Psoas muscle (tissue), 8 donors: ENCODE measurements around the gene NGB. TPM values are rescaled to one million over a fixed set of nuclear protein-coding genes. Genes with fewer than 3 reads are reported as not detected.

Experiments used
- ATAC-seq, 4 donors: fragments of 200-7000 bp; cut with Tn5 transposase; one replicate each; pipeline ENCODE4 v1.9.1; 2020; ENCODE audit warnings: moderate library complexity in 3 of 4, mild to moderate bottlenecking in 2 of 4
- DNase-seq, 2 donors: peaks; one replicate each; pipeline ENCODE4 v3.0.0-alpha.2; 2020
- H3K27ac ChIP-seq: fragments of 200-600 bp; one replicate; pipeline ENCODE4 v1.8.0; 2022
- H3K27me3 ChIP-seq, 3 donors: fragments of 200-600 bp in 1 of 3; one replicate each; pipeline versions ENCODE4 v1.6.1 to v1.8.0; 2013 to 2022; ENCODE audit warnings: low read length in 2 of 3, mild to moderate bottlenecking in 2 of 3, moderate library complexity in 1 of 3; ENCODE audit not compliant: insufficient read depth in 3 of 3
- H3K36me3 ChIP-seq, 2 donors: fragments of 200-600 bp in 1 of 2; one replicate each; pipeline versions ENCODE4 v1.6.1 to v1.8.0; 2013 to 2022; ENCODE audit warnings: low read depth in 1 of 2, mild to moderate bottlenecking in 1 of 2, moderate library complexity in 1 of 2; ENCODE audit not compliant: insufficient read depth in 1 of 2
- H3K4me1 ChIP-seq: fragments of 200-600 bp; one replicate; pipeline ENCODE4 v1.8.0; 2022
- H3K4me3 ChIP-seq: fragments of 200-600 bp; one replicate; pipeline ENCODE4 v1.8.0; 2022; ENCODE audit warnings: mild to moderate bottlenecking
- H3K9me3 ChIP-seq: fragments of 200-600 bp; one replicate; pipeline ENCODE4 v1.8.0; 2022
- CTCF ChIP-seq: fragments of 200-600 bp; IDR thresholded peaks from one replicate; pipeline ENCODE4 v1.8.0; 2022; ENCODE audit warnings: antibody characterized with exemption
- WGBS, 3 donors: extraction: QIAGEN DNeasy Blood & Tissue Kit; methylation state at CpG; one replicate each; pipeline versions ENCODE4 v1.1.6 to v1.1.7; 2013; 5-methylcytosine and 5-hydroxymethylcytosine counted together
- intact Hi-C, 2 donors: fragments of 100-400 bp; cut with DNase I; formaldehyde crosslinking; loops; one replicate each; pipeline versions ENCODE4 v1.11.0 to v1.14.2; 2022
- polyA plus RNA-seq, 3 donors: library from polyadenylated mRNA; stranded (reverse); fragments of 200-250 nt; gene quantifications; one replicate each; pipeline ENCODE4 v1.2.3, GENCODE V29; 2013
- total RNA-seq, 4 donors: library from RNA; stranded (reverse); fragmentation: NEBNext Ultra II Directional in 2 of 4; extraction: Animal tissue kit (Norgen Biotek cat#: 25700) in 2 of 4; gene quantifications; one replicate each; pipeline versions ENCODE4 v1.2.1 to v1.2.4, GENCODE V29; 2021 to 2023
- donor health status: healthy with polysubstance abuse.
- donor health status: DM: no; HTN: no; CAD: no; lungs with moderate emphysema.
- donor health status: Bipolar disorder and iron deficiency.
- donor health status: healthy.
- donor health status: DM: yes; HTN: yes; CAD: no.
- donor health status: DM: no; HTN: no; CAD: no.
- donor health status: DM: no; HTN: no; CAD: no.
- donor health status: DM: yes; HTN: yes; CAD: no.

Gene NGB
- total and polyA plus RNA-seq, 7 donors = 0.01 TPM; not detected in 6

- ATAC-seq (no peak), DNase-seq (no peak)
- Histone ChIP-seq H3K27ac (no peak overlapping the region), H3K4me3 (peak overlapping the region; percentile 11), H3K4me1 (peaks cover 6% of the 10 kb centered on the region), H3K36me3 (no peaks in the 10 kb centered on the region), H3K9me3 (no peaks in the 10 kb centered on the region), H3K27me3 (peaks cover 0 to 46% (median 20%) of the 10 kb centered on the region in 3 donors)
- intact Hi-C loops = no loop called here
- no peak for TF ChIP-seq CTCF
- 3 to 4% (median 3%) methylated on average over 38 to 84 of the region's 84 CpGs for WGBS, 3 donors
These were observed 469 bp downstream of the NGB start for GRCh38 chr14:77270361-77271112.

DNA sequence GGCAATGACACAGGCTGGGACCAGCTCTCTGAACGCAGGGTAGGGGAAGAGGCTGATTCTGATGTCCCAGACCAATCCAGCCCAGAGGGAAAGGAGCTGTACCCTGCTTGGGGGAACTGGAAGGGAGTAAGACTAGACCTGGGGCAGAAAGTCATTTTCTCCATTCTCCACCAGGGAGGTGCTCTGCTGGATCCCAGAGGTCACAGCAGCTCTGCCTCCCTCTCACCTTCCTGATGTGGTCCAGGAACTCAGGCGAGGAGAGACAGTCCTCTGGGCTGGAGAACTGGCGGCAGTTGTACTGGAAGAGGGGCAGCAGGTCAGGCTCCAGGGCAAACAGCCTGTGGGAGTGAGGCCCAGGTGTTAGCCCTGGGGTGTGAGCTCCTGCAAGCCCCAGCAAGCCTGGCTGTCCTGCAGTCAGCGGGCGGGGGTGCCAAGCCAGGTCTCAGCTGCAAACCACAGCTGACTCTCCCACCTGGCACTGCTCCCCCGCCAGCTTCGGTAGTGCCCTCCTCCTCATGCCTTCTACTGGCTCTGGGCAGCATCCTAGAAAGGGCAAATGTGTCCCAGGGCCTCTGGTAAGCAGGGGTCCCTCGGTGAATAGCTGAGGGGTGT lies 1.9 kb downstream of the NGB start:
- Histone ChIP-seq H3K27me3 (peaks cover 0 to 46% (median 20%) of the 10 kb centered on the region in 3 donors), H3K4me1 (peaks cover 6% of the 10 kb centered on the region), H3K36me3 (no peaks in the 10 kb centered on the region), H3K4me3 (no peak overlapping the region), H3K9me3 (no peaks in the 10 kb centered on the region), H3K27ac (no peak overlapping the region)
- no peak for TF ChIP-seq CTCF
- ATAC-seq = peak in 1 of 4 donors; percentile 42
- intact Hi-C loops = no loop called here
- WGBS, 3 donors = 36 to 49% (median 41%) methylated on average over 7 to 8 of the region's 8 CpGs
- no peak for DNase-seq

GRCh38 chr14:77267937-77268699 lies 2.9 kb downstream of the NGB start:
- ATAC-seq (no peak), DNase-seq (no peak)
- H3K9me3 ChIP-seq = no peaks in the 10 kb centered on the region
- H3K4me3 ChIP-seq = no peak overlapping the region
- H3K27ac ChIP-seq = no peak overlapping the region
- H3K36me3 ChIP-seq = no peaks in the 10 kb centered on the region
- peaks cover 0 to 46% (median 14%) of the 10 kb centered on the region in 3 donors for H3K27me3 ChIP-seq
- peaks cover 6% of the 10 kb centered on the region for H3K4me1 ChIP-seq
- WGBS, 3 donors = 80 to 86% (median 82%) methylated on average over 5 of the region's 5 CpGs
- intact Hi-C loops = no loop called here
- no peak for TF ChIP-seq CTCF

- no peak overlapping the region for H3K27ac ChIP-seq
- ATAC-seq (no peak), DNase-seq (no peak)
- H3K36me3 ChIP-seq = no peaks in the 10 kb centered on the region
- peaks cover 6% of the 10 kb centered on the region for H3K4me1 ChIP-seq
- WGBS, 3 donors = 84 to 89% (median 88%) methylated on average over 8 of the region's 8 CpGs
- no peak overlapping the region for H3K4me3 ChIP-seq
- TF ChIP-seq CTCF = no peak
- no peaks in the 10 kb centered on the region for H3K9me3 ChIP-seq
- H3K27me3 ChIP-seq = peaks cover 0 to 28% (median 8%) of the 10 kb centered on the region in 3 donors
- intact Hi-C loops = no loop called here
These were observed 4.7 kb downstream of the NGB start for GRCh38 chr14:77266336-77266735.
